AG04449 (cell line): ENCODE results near the gene PBOV1.

Source experiments
- CTCF ChIA-PET: fragments of 350-600 bp; formaldehyde crosslinking; extraction: SDS; loops from one replicate; lab custom pipeline; 2021; ENCODE audit warnings: antibody characterized with exemption; lab: Yijun Ruan, JAX
- POLR2A ChIA-PET: fragments of 400-600, 350-600 bp; formaldehyde crosslinking; extraction: SDS; loops from one replicate; lab custom pipeline; 2020; ENCODE audit warnings: antibody characterized with exemption, inconsistent platforms; lab: Yijun Ruan, JAX
- DNase-seq: peaks from one replicate; pipeline ENCODE4 v3.0.0-alpha.2; 2010; ENCODE audit warnings: low read depth, low spot score
- H3K4me3 ChIP-seq: 2 replicates; pipeline ENCODE4 v1.5.1; 2011; ENCODE audit warnings: low read depth, mild to moderate bottlenecking, control low read depth, low read length
- CTCF ChIP-seq: IDR thresholded peaks from one replicate; pipeline ENCODE4 v1.5.1; 2011; ENCODE audit warnings: mild to moderate bottlenecking, moderate library complexity, low read length, control low read depth, inconsistent platforms; ENCODE audit not compliant: insufficient read depth; ENCODE audit errors: missing control alignments

PBOV1 gene

GRCh38 chr6:138235205-138235604 is 16.9 kb upstream of the PBOV1 start:
- H3K4me3 ChIP-seq, result no peak overlapping the region
- TF ChIP-seq CTCF, result no peak
- DNase-seq, result no peak
- POLR2A ChIA-PET, result no interaction called here
- CTCF ChIA-PET, result no interaction called here

- ChIA-PET POLR2A (no interaction called here), CTCF (no interaction called here)
- no peak for TF ChIP-seq CTCF
- no peak for DNase-seq
- no peak overlapping the region for H3K4me3 ChIP-seq
These were observed 16.1 kb upstream of the PBOV1 start for GRCh38 chr6:138234363-138234762.

- no peak overlapping the region for H3K4me3 ChIP-seq
- CTCF ChIA-PET, result no interaction called here
- DNase-seq, result no peak
- TF ChIP-seq CTCF, result no peak
- POLR2A ChIA-PET, result no interaction called here
These were observed 13.1 kb upstream of the PBOV1 start for GRCh38 chr6:138231381-138231886.

GRCh38 chr6:138230759-138231380 is 12.6 kb upstream of the PBOV1 start:
- no peak overlapping the region for H3K4me3 ChIP-seq
- ChIA-PET POLR2A (no interaction called here), CTCF (no interaction called here)
- DNase-seq, result no peak
- TF ChIP-seq CTCF, result no peak

GRCh38 chr6:138230221-138230620 is 11.9 kb upstream of the PBOV1 start:
- no peak overlapping the region for H3K4me3 ChIP-seq
- ChIA-PET POLR2A (no interaction called here), CTCF (no interaction called here)
- TF ChIP-seq CTCF, result no peak
- no peak for DNase-seq

DNA sequence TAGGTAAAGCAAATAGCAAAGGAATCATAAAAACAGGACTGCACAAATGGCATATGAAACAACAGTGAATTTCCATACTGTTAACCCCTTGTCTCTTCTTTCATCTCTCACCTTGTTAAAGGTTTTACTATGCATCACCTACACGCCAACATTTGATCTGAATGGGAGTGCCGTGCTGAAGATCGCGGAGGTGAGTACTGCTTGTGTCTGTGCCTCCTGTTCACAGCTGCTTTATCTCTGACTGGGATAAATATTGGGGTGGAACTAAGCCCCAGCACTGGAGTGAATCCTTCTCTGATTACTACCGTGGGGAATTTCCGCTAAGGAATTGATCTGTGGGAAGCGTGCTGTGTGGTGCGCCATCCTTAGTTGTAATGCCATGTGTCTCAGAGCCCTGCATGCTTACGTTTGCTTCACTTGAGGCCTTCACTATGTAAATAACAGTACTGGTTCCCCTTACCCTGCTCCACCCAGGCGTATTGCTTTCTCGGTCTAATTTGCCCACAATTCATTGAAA is 11.4 kb upstream of the PBOV1 start:
- ChIA-PET CTCF (no interaction called here), POLR2A (no interaction called here)
- no peak for DNase-seq
- no peak for TF ChIP-seq CTCF
- H3K4me3 ChIP-seq, result no peak overlapping the region
